Hematopoietic multipotent progenitor cell treated with erythropoietin and hydrocortisone succinate and interleukin-3 and kit ligand, for 6 days (in vitro differentiated cells): ENCODE data around the gene ING5.
A peak's percentile ranks its signal among the peaks of the same experiment; 100 is the strongest.
"Not testable (repeated sequence)": the region's sequence is repeated elsewhere in the genome, so short reads cannot be mapped to it uniquely, and the experiment has no call there.

Experiments used
- DNase-seq: peaks from one replicate; pipeline ENCODE4 v3.0.0-alpha.2; 2015

ING5 gene

GRCh38 chr2:241743008-241743407, 41.2 kb downstream of the ING5 start:
- DNase-seq, result not testable (repeated sequence)

GRCh38 chr2:241743620-241744019, 41.8 kb downstream of the ING5 start:
- DNase-seq, result no peak

- no peak for DNase-seq
Observed at GRCh38 chr2:241744028-241744754, 42.4 kb downstream of the ING5 start.

GRCh38 chr2:241745276-241745675, 43.4 kb downstream of the ING5 start:
- DNase-seq, result no peak

- no peak for DNase-seq
Observed at GRCh38 chr2:241746084-241746483, 44.2 kb downstream of the ING5 start.

GRCh38 chr2:241748468-241749256, 46.8 kb downstream of the ING5 start:
- no peak for DNase-seq

GRCh38 chr2:241750076-241750840, 48.4 kb downstream of the ING5 start:
- DNase-seq, result no peak

GRCh38 chr2:241751152-241751551, 49.3 kb downstream of the ING5 start:
- no peak for DNase-seq

GRCh38 chr2:241751776-241752175, 49.9 kb downstream of the ING5 start:
- no peak for DNase-seq

- DNase-seq, result no peak
Observed at GRCh38 chr2:241752253-241752652, 50.4 kb downstream of the ING5 start.

- DNase-seq, result no peak
Observed at GRCh38 chr2:241752689-241753276, 50.9 kb downstream of the ING5 start.

GRCh38 chr2:241753493-241753892, 51.7 kb downstream of the ING5 start:
- no peak for DNase-seq

- no peak for DNase-seq
Observed at GRCh38 chr2:241754042-241754441, 52.2 kb downstream of the ING5 start.

GRCh38 chr2:241755166-241755565, 53.3 kb downstream of the ING5 start:
- no peak for DNase-seq

GRCh38 chr2:241755777-241756176, 53.9 kb downstream of the ING5 start:
- no peak for DNase-seq

GRCh38 chr2:241759067-241759807, 57.4 kb downstream of the ING5 start:
- DNase-seq, result no peak

- DNase-seq, result not testable (repeated sequence)
Observed at GRCh38 chr2:241759893-241760292, 58.1 kb downstream of the ING5 start.

GRCh38 chr2:241760301-241760771, 58.5 kb downstream of the ING5 start:
- no peak for DNase-seq

- no peak for DNase-seq
Observed at GRCh38 chr2:241762321-241762932, 60.6 kb downstream of the ING5 start.

- DNase-seq, result peak; percentile 54
Observed at GRCh38 chr2:241762933-241763369, 61.1 kb downstream of the ING5 start.

GRCh38 chr2:241763551-241764274, 61.9 kb downstream of the ING5 start:
- no peak for DNase-seq
